A549 (cell line): ENCODE results near the gene STAT5B. TPM values are rescaled to one million over a fixed set of nuclear protein-coding genes. Genes with fewer than 3 reads are reported as not detected.
A peak's percentile ranks its signal among the peaks of the same experiment; 100 is the strongest.

ENCODE experiments used
- ATAC-seq, 2 experiments: fragments of 200-7000 bp in 1 of 2; fragments of >200 bp in 1 of 2; cut with Nextera tagmentation in 1 of 2; cut with Tn5 transposase in 1 of 2; 3 replicates each; pipeline versions ENCODE4 v1.8.0 to v1.9.1; 2018 to 2020; ENCODE audit warnings: mild to moderate bottlenecking in 1 of 2, moderate library complexity in 1 of 2
- CTCF ChIA-PET: fragments of 300-600 bp; sonication (Branson Sonifier 250); formaldehyde crosslinking; extraction: SDS; loops from one replicate; lab custom pipeline; 2021; ENCODE audit warnings: antibody characterized with exemption, inconsistent platforms; lab: Yijun Ruan, JAX
- POLR2A ChIA-PET: fragments of 350-600 bp; formaldehyde crosslinking; extraction: SDS; loops from one replicate; lab custom pipeline; 2021; ENCODE audit warnings: antibody characterized with exemption, inconsistent platforms; lab: Yijun Ruan, JAX
- DNase-seq, 2 experiments: peaks; one replicate each; pipeline versions ENCODE4 v3.0.0 to v3.0.0-alpha.2; 2011 to 2016; ENCODE audit warnings: low read depth in 1 of 2, low spot score in 1 of 2
- FAIRE-seq: peaks from 2 replicates; lab custom pipeline; 2011; peaks lifted over from hg19 to GRCh38; lab: Jason Lieb, UNC
- H3K27ac ChIP-seq, 2 experiments: fragments of >200 bp; sonication (Bioruptor Twin); formaldehyde crosslinking; 3 replicates each; pipeline ENCODE4 v1.5.1; 2016 to 2017
- H3K4me1 ChIP-seq: fragments of >200 bp; sonication (Bioruptor Twin); formaldehyde crosslinking; 3 replicates; pipeline ENCODE4 v1.6.1; 2016
- H3K4me2 ChIP-seq: fragments of >200 bp; sonication (Bioruptor Twin); formaldehyde crosslinking; 3 replicates; pipeline ENCODE4 v1.6.1; 2016
- H3K4me3 ChIP-seq: fragments of >200 bp; sonication (Bioruptor Twin); formaldehyde crosslinking; 3 replicates; pipeline ENCODE4 v1.5.1; 2016
- H3K9me3 ChIP-seq: fragments of >200 bp; sonication (Bioruptor Twin); formaldehyde crosslinking; 3 replicates; pipeline ENCODE4 v1.6.1; 2016
- BHLHE40 ChIP-seq: IDR thresholded peaks from 2 replicates; pipeline ENCODE4 v1.6.1; 2012; ENCODE audit warnings: low read depth, low read length, inconsistent platforms
- CBX8 ChIP-seq: fragments of 200-600 bp; sonication (generic); IDR thresholded peaks from 2 replicates; pipeline ENCODE4 v1.6.1; 2016
- CHD4 ChIP-seq: fragments of 200-600 bp; sonication (generic); IDR thresholded peaks from 2 replicates; pipeline ENCODE4 v1.6.1; 2016; ENCODE audit warnings: antibody characterized with exemption, mild to moderate bottlenecking, borderline replicate concordance
- EHMT2 ChIP-seq: fragments of 200-600 bp; sonication (generic); IDR thresholded peaks from 2 replicates; pipeline ENCODE4 v1.6.1; 2016; ENCODE audit warnings: antibody characterized with exemption, low read depth, mild to moderate bottlenecking, moderate library complexity
- EP300 ChIP-seq, 2 experiments: fragments of >200 bp; sonication (Bioruptor Twin); formaldehyde crosslinking; IDR thresholded peaks; 2 replicates in 1 of 2; 3 replicates in 1 of 2; pipeline ENCODE4 v1.6.1; 2016 to 2017
- FOSL2 ChIP-seq, 2 experiments: fragments of 450-650 bp in 1 of 2; fragments of >200 bp in 1 of 2; sonication (Bioruptor Twin) in 1 of 2; formaldehyde crosslinking; IDR thresholded peaks; 2 replicates each; pipeline versions ENCODE4 v1.5.0 to v1.6.1; 2016 to 2020; ENCODE audit warnings: mild to moderate bottlenecking in 1 of 2, moderate library complexity in 1 of 2
- FOXS1 ChIP-seq: fragments of 250-450 bp; sonication (Bioruptor Pico); IDR thresholded peaks from 2 replicates; pipeline ENCODE4 v1.5.0; 2020; ENCODE audit warnings: mild to moderate bottlenecking, moderate library complexity
- HOXA7 ChIP-seq: fragments of 250-450 bp; sonication (Bioruptor Pico); IDR thresholded peaks from 2 replicates; pipeline ENCODE4 v1.5.0; 2020; ENCODE audit warnings: mild to moderate bottlenecking, moderate library complexity
- HOXB13 ChIP-seq: fragments of 250-450 bp; sonication (Bioruptor Pico); IDR thresholded peaks from 2 replicates; pipeline ENCODE4 v1.5.0; 2020; ENCODE audit warnings: low read depth, mild to moderate bottlenecking, moderate library complexity
- JUN ChIP-seq, 2 experiments: fragments of >200 bp; sonication (Bioruptor Twin); formaldehyde crosslinking; IDR thresholded peaks; 2 replicates in 1 of 2; 3 replicates in 1 of 2; pipeline ENCODE4 v1.6.1; 2016 to 2017
- JUNB ChIP-seq: fragments of >200 bp; sonication (Bioruptor Twin); formaldehyde crosslinking; IDR thresholded peaks from 2 replicates; pipeline ENCODE4 v1.6.1; 2016
- KDM1A ChIP-seq: fragments of 200-600 bp; sonication (generic); IDR thresholded peaks from 2 replicates; pipeline ENCODE4 v1.6.1; 2016; ENCODE audit warnings: low read depth, mild to moderate bottlenecking
- NR3C1 ChIP-seq: fragments of >200 bp; sonication (Bioruptor Twin); formaldehyde crosslinking; IDR thresholded peaks from 3 replicates; pipeline ENCODE4 v1.6.1; 2017
- PHF8 ChIP-seq: fragments of 200-600 bp; sonication (generic); IDR thresholded peaks from 2 replicates; pipeline ENCODE4 v1.6.1; 2016; ENCODE audit warnings: low read depth, mild to moderate bottlenecking, antibody characterized with exemption, moderate library complexity, borderline replicate concordance
- POLR2A ChIP-seq: IDR thresholded peaks from 2 replicates; pipeline ENCODE4 v1.6.1; 2012; ENCODE audit warnings: mild to moderate bottlenecking, low read length
- RAD21 ChIP-seq, 2 experiments: fragments of >200 bp in 1 of 2; sonication (Bioruptor Twin) in 1 of 2; formaldehyde crosslinking in 1 of 2; IDR thresholded peaks in 1 of 2; conservative IDR thresholded peaks in 1 of 2; 2 replicates in 1 of 2; 3 replicates in 1 of 2; pipeline ENCODE4 v1.6.1; 2012 to 2018; ENCODE audit warnings: inconsistent platforms in 1 of 2
- ZFP36 ChIP-seq: fragments of 450-650 bp; IDR thresholded peaks from 2 replicates; pipeline ENCODE4 v1.6.1; 2014; ENCODE audit warnings: borderline replicate concordance; ENCODE audit not compliant: partially characterized antibody
- ZSCAN20 ChIP-seq: fragments of 250-450 bp; sonication (Bioruptor Pico); IDR thresholded peaks from 2 replicates; pipeline ENCODE4 v1.8.0; 2022; ENCODE audit warnings: mild to moderate bottlenecking, moderate library complexity
- WGBS: methylation state at CpG from one replicate; pipeline ENCODE4 v1.1.6; 2017; ENCODE audit errors: missing lambda C conversion rate; 5-methylcytosine and 5-hydroxymethylcytosine counted together
- polyA plus RNA-seq, 4 experiments: library from polyadenylated mRNA; depleted of rRNA in 3 of 4; stranded (reverse); fragments of >200 nt; fragmentation: RNase III in 1 of 4; extraction: RNeasy Plus Mini Kit Qiagen cat#74134 plus additional on column Dnase treatment in 1 of 4; gene quantifications; 2 replicates in 3 of 4; 3 replicates in 1 of 4; pipeline ENCODE4 v1.2.3, GENCODE V29; 2011 to 2017
- TF ChIP-seq, protein P1 (sequence below): fragments of >200 bp; sonication (Bioruptor Twin); formaldehyde crosslinking; IDR thresholded peaks from 3 replicates; pipeline ENCODE4 v1.5.1; 2016
- TF ChIP-seq, protein P2 (sequence below): IDR thresholded peaks from 2 replicates; pipeline ENCODE4 v1.6.1; 2012; ENCODE audit warnings: low read depth, borderline replicate concordance
- TF ChIP-seq, protein P3 (sequence below): fragments of >200 bp; sonication (Bioruptor Twin); formaldehyde crosslinking; IDR thresholded peaks from 3 replicates; pipeline ENCODE4 v1.6.1; 2016
- TF ChIP-seq, protein P4 (sequence below): IDR thresholded peaks from 2 replicates; pipeline ENCODE4 v1.6.1; 2012

The STAT5B gene
- polyA plus RNA-seq, 2 of the 4 experiments (the other 2 are of a cell fraction), result 31.2 to 37.6 TPM

DNA sequence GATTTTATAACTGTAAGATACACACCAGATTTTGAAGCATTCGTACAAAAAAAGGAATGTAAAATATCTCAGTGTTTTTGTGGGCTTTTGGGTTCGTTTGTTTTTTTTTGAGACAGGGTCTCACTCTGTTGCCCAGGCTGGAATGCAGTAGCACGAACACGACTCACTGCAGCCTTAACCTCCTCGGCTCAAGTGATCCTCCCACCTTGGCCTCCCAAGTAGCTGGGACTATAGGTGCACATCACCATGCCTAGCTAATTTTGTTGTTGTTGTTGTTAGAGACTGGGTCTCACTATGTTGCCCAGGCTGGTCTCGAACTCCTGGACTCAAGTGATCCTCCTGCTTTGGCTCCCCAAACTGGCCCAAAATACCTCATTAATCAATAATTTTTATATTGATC is 15.9 kb downstream of the STAT5B start:
- ChIA-PET CTCF (interaction anchor here (0.6 to 1.7 kb wide), 4 partner anchors 11 to 267 kb away, joined by 3 to 5 read pairs (median 4); no protein-coding TSS in a partner anchor), POLR2A (no interaction called here)
- WGBS, result 84% methylated on average over 6 of the region's 6 CpGs
- no peak overlapping the region for H3K4me3 ChIP-seq
- TF ChIP-seq PHF8, result no peak
- TF ChIP-seq JUNB, result no peak
- TF ChIP-seq ZSCAN20 (CRISPR knock-in tag), result no peak
- no peak for TF ChIP-seq ZFP36
- TF ChIP-seq POLR2A, result no peak
- no peak for TF ChIP-seq EHMT2
- no peak for TF ChIP-seq NR3C1
- no peak for TF ChIP-seq JUN (IDR thresholded peaks at IDR 0.05)
- no peak for TF ChIP-seq FOXS1
- TF ChIP-seq, protein P1, sequence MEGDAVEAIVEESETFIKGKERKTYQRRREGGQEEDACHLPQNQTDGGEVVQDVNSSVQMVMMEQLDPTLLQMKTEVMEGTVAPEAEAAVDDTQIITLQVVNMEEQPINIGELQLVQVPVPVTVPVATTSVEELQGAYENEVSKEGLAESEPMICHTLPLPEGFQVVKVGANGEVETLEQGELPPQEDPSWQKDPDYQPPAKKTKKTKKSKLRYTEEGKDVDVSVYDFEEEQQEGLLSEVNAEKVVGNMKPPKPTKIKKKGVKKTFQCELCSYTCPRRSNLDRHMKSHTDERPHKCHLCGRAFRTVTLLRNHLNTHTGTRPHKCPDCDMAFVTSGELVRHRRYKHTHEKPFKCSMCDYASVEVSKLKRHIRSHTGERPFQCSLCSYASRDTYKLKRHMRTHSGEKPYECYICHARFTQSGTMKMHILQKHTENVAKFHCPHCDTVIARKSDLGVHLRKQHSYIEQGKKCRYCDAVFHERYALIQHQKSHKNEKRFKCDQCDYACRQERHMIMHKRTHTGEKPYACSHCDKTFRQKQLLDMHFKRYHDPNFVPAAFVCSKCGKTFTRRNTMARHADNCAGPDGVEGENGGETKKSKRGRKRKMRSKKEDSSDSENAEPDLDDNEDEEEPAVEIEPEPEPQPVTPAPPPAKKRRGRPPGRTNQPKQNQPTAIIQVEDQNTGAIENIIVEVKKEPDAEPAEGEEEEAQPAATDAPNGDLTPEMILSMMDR, result no peak
- no peak for TF ChIP-seq CBX8
- TF ChIP-seq, protein P2, sequence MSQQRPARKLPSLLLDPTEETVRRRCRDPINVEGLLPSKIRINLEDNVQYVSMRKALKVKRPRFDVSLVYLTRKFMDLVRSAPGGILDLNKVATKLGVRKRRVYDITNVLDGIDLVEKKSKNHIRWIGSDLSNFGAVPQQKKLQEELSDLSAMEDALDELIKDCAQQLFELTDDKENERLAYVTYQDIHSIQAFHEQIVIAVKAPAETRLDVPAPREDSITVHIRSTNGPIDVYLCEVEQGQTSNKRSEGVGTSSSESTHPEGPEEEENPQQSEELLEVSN, result no peak
- TF ChIP-seq RAD21 (conservative IDR thresholded peaks at IDR 0.05 in 1 of 2, IDR thresholded peaks at IDR 0.05 in 1 of 2), result no peak
- TF ChIP-seq HOXB13 (CRISPR knock-in tag), result no peak
- no peak for TF ChIP-seq KDM1A
- TF ChIP-seq, protein P3, sequence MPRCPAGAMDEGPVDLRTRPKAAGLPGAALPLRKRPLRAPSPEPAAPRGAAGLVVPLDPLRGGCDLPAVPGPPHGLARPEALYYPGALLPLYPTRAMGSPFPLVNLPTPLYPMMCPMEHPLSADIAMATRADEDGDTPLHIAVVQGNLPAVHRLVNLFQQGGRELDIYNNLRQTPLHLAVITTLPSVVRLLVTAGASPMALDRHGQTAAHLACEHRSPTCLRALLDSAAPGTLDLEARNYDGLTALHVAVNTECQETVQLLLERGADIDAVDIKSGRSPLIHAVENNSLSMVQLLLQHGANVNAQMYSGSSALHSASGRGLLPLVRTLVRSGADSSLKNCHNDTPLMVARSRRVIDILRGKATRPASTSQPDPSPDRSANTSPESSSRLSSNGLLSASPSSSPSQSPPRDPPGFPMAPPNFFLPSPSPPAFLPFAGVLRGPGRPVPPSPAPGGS, result no peak
- FAIRE-seq, result no peak
- H3K4me1 ChIP-seq, result peaks cover 35% of the 10 kb centered on the region
- no peak overlapping the region for H3K4me2 ChIP-seq
- no peak overlapping the region for H3K27ac ChIP-seq
- ATAC-seq, result no peak
- DNase-seq, result no peak
- H3K9me3 ChIP-seq, result no peaks in the 10 kb centered on the region

DNA sequence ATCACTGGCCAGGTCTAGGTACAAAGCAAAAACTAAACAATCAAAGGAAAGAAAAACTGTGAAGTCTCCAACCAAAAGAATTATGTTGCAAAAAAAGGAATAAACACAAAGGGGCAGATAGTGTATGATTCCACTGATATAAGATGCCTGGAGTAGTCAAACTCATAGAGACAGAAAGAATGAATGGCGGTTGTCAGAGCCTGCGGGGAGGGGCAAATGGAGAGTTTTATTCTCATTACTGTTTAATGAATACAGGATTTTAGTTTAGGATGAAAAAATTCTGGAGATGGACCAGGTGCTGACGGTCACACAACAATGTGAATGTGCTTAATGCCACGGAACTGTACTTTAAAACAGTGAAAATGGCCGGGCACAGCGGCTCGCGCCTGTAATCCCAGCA is 20.7 kb downstream of the STAT5B start:
- ATAC-seq, result peak; percentile 26 to 54
- ChIA-PET CTCF (interaction anchor here (0.7 to 1.2 kb wide), 2 partner anchors 25 to 34 kb away, joined by 3 read pairs; no protein-coding TSS in a partner anchor), POLR2A (interaction anchor here (1.3 kb wide), 1 partner anchor 22 kb away, joined by 5 read pairs; no protein-coding TSS in a partner anchor)
- H3K4me3 ChIP-seq, result no peak overlapping the region
- peaks cover 74% of the 10 kb centered on the region for H3K4me1 ChIP-seq
- TF ChIP-seq, protein P2, result no peak
- TF ChIP-seq CBX8 (no peak), FOSL2 (IDR thresholded peaks at IDR 0.05) (no peak), FOSL2 (CRISPR knock-in tag; IDR thresholded peaks at IDR 0.05) (no peak), FOXS1 (no peak), RAD21 (conservative IDR thresholded peaks at IDR 0.05 in 1 of 2, IDR thresholded peaks at IDR 0.05 in 1 of 2) (no peak), CHD4 (no peak), HOXA7 (CRISPR knock-in tag) (no peak), EP300 (IDR thresholded peaks at IDR 0.05) (no peak), JUNB (no peak), BHLHE40 (no peak)
- TF ChIP-seq, protein P4, sequence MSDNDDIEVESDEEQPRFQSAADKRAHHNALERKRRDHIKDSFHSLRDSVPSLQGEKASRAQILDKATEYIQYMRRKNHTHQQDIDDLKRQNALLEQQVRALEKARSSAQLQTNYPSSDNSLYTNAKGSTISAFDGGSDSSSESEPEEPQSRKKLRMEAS, result no peak
- TF ChIP-seq, protein P3, result no peak
- TF ChIP-seq, all 56 proteins: peak for 0
- Histone ChIP-seq H3K27ac (peak overlapping the region; percentile 67 to 76), H3K4me2 (peak overlapping the region; percentile 64), H3K9me3 (no peaks in the 10 kb centered on the region)
- DNase-seq (no peak), FAIRE-seq (no peak)
- 91% methylated on average over 8 of the region's 8 CpGs for WGBS
